ENCODE results near the gene FAM174B.

- TF ChIP-seq, protein P1, sequence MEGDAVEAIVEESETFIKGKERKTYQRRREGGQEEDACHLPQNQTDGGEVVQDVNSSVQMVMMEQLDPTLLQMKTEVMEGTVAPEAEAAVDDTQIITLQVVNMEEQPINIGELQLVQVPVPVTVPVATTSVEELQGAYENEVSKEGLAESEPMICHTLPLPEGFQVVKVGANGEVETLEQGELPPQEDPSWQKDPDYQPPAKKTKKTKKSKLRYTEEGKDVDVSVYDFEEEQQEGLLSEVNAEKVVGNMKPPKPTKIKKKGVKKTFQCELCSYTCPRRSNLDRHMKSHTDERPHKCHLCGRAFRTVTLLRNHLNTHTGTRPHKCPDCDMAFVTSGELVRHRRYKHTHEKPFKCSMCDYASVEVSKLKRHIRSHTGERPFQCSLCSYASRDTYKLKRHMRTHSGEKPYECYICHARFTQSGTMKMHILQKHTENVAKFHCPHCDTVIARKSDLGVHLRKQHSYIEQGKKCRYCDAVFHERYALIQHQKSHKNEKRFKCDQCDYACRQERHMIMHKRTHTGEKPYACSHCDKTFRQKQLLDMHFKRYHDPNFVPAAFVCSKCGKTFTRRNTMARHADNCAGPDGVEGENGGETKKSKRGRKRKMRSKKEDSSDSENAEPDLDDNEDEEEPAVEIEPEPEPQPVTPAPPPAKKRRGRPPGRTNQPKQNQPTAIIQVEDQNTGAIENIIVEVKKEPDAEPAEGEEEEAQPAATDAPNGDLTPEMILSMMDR (IDR thresholded peaks at IDR 0.05) = no peak
- TF ChIP-seq POLR2A (IDR thresholded peaks at IDR 0.05) = no peak
- TF ChIP-seq EP300 (IDR thresholded peaks at IDR 0.05) = no peak
These were observed 9.8 kb downstream of the FAM174B start for GRCh38 chr15:92645731-92646130.

All from tibial nerve (tissue), 4 donors.